Osteocyte (in vitro differentiated cells): Measurements from ENCODE around the gene CLEC17A. TPM values are rescaled to one million over a fixed set of nuclear protein-coding genes. Genes with fewer than 3 reads are reported as not detected.
"Not testable (repeated sequence)": the region's sequence is repeated elsewhere in the genome, so short reads cannot be mapped to it uniquely, and the experiment has no call there.

Source experiments
- DNase-seq: peaks from one replicate; pipeline ENCODE4 v3.0.0; 2021; ENCODE audit warnings: mixed read lengths; ENCODE audit not compliant: unreplicated experiment; ENCODE audit errors: extremely low spot score
- H3K27ac Mint-ChIP-seq: one replicate; pipeline ENCODE4 v1.8.0; 2021; ENCODE audit warnings: mild to moderate bottlenecking, mixed read lengths; ENCODE audit not compliant: unreplicated experiment
- H3K27me3 Mint-ChIP-seq: one replicate; pipeline ENCODE4 v1.8.0; 2021; ENCODE audit warnings: mixed read lengths; ENCODE audit not compliant: unreplicated experiment
- H3K36me3 Mint-ChIP-seq: one replicate; pipeline ENCODE4 v1.8.0; 2021; ENCODE audit warnings: mixed read lengths; ENCODE audit not compliant: unreplicated experiment
- H3K4me1 Mint-ChIP-seq: one replicate; pipeline ENCODE4 v1.8.0; 2021; ENCODE audit warnings: mixed read lengths; ENCODE audit not compliant: unreplicated experiment
- H3K4me3 Mint-ChIP-seq: one replicate; pipeline ENCODE4 v1.8.0; 2021; ENCODE audit warnings: mild to moderate bottlenecking, moderate library complexity, mixed read lengths; ENCODE audit not compliant: unreplicated experiment
- H3K9me3 Mint-ChIP-seq: one replicate; pipeline ENCODE4 v1.8.0; 2021; ENCODE audit warnings: mixed read lengths; ENCODE audit not compliant: unreplicated experiment
- CTCF ChIP-seq: fragments of 200-600 bp; sonication (generic); IDR thresholded peaks from 2 replicates; pipeline ENCODE4 v1.5.0; 2021; ENCODE audit warnings: antibody characterized with exemption, mild to moderate bottlenecking, moderate library complexity
- total RNA-seq: library from RNA; stranded (reverse); gene quantifications from 2 replicates; pipeline ENCODE4 v1.2.1, GENCODE V29; 2021

The CLEC17A gene
- total RNA-seq, 1 donor from 2014 or later, result not detected

- no peak overlapping the region for H3K27ac Mint-ChIP-seq
- no peak for TF ChIP-seq CTCF
- H3K4me1 Mint-ChIP-seq, result no peaks in the 10 kb centered on the region
- no peak overlapping the region for H3K4me3 Mint-ChIP-seq
- no peak for DNase-seq
- H3K36me3 Mint-ChIP-seq, result no peaks in the 10 kb centered on the region
- H3K27me3 Mint-ChIP-seq, result no peaks in the 10 kb centered on the region
- peaks cover 9% of the 10 kb centered on the region for H3K9me3 Mint-ChIP-seq
Measured at GRCh38 chr19:14612657-14613056, 29.8 kb downstream of the CLEC17A start.

- not testable (repeated sequence) for H3K27me3 Mint-ChIP-seq, DNase-seq, H3K4me1 Mint-ChIP-seq, H3K27ac Mint-ChIP-seq, H3K36me3 Mint-ChIP-seq, H3K4me3 Mint-ChIP-seq
- peaks cover 11% of the 10 kb centered on the region for H3K9me3 Mint-ChIP-seq
Measured at GRCh38 chr19:14613399-14614098, 30.7 kb downstream of the CLEC17A start.

GRCh38 chr19:14614099-14614412, 31.2 kb downstream of the CLEC17A start:
- no peaks in the 10 kb centered on the region for H3K36me3 Mint-ChIP-seq
- no peaks in the 10 kb centered on the region for H3K4me1 Mint-ChIP-seq
- no peak for DNase-seq
- H3K9me3 Mint-ChIP-seq, result peaks cover 11% of the 10 kb centered on the region
- no peak for TF ChIP-seq CTCF
- H3K27me3 Mint-ChIP-seq, result no peaks in the 10 kb centered on the region
- H3K4me3 Mint-ChIP-seq, result no peak overlapping the region
- no peak overlapping the region for H3K27ac Mint-ChIP-seq

- peaks cover 21% of the 10 kb centered on the region for H3K9me3 Mint-ChIP-seq
- H3K36me3 Mint-ChIP-seq, result no peaks in the 10 kb centered on the region
- H3K4me3 Mint-ChIP-seq, result no peak overlapping the region
- TF ChIP-seq CTCF, result no peak
- no peaks in the 10 kb centered on the region for H3K27me3 Mint-ChIP-seq
- no peak for DNase-seq
- H3K27ac Mint-ChIP-seq, result no peak overlapping the region
- H3K4me1 Mint-ChIP-seq, result no peaks in the 10 kb centered on the region
Measured at GRCh38 chr19:14615623-14616022, 32.7 kb downstream of the CLEC17A start.

- TF ChIP-seq CTCF, result no peak
- H3K36me3 Mint-ChIP-seq, result no peaks in the 10 kb centered on the region
- H3K27ac Mint-ChIP-seq, result no peak overlapping the region
- H3K27me3 Mint-ChIP-seq, result no peaks in the 10 kb centered on the region
- no peak overlapping the region for H3K4me3 Mint-ChIP-seq
- no peak for DNase-seq
- H3K4me1 Mint-ChIP-seq, result no peaks in the 10 kb centered on the region
- peaks cover 21% of the 10 kb centered on the region for H3K9me3 Mint-ChIP-seq
Measured at GRCh38 chr19:14616407-14616806, 33.5 kb downstream of the CLEC17A start.

GRCh38 chr19:14619404-14619803, 36.5 kb downstream of the CLEC17A start:
- no peak for DNase-seq
- H3K36me3 Mint-ChIP-seq, result no peaks in the 10 kb centered on the region
- TF ChIP-seq CTCF, result no peak
- H3K9me3 Mint-ChIP-seq, result peaks cover 21% of the 10 kb centered on the region
- H3K27ac Mint-ChIP-seq, result no peak overlapping the region
- no peak overlapping the region for H3K4me3 Mint-ChIP-seq
- H3K4me1 Mint-ChIP-seq, result no peaks in the 10 kb centered on the region
- no peaks in the 10 kb centered on the region for H3K27me3 Mint-ChIP-seq

- H3K36me3 Mint-ChIP-seq, H3K4me3 Mint-ChIP-seq, H3K27ac Mint-ChIP-seq, H3K4me1 Mint-ChIP-seq, H3K27me3 Mint-ChIP-seq, H3K9me3 Mint-ChIP-seq, DNase-seq: not testable (repeated sequence)
Measured at GRCh38 chr19:14624491-14624890, 41.6 kb downstream of the CLEC17A start.
